Right lobe of liver (tissue), 6 donors: ENCODE data around the gene OSMR. TPM values are rescaled to one million over a fixed set of nuclear protein-coding genes. Genes with fewer than 3 reads are reported as not detected.

ENCODE experiments used
- ATAC-seq, 4 donors: fragments of 200-7000 bp; cut with Tn5 transposase; one replicate each; pipeline ENCODE4 v1.9.1; 2020; ENCODE audit warnings: mild to moderate bottlenecking in 4 of 4, moderate library complexity in 4 of 4
- DNase-seq, 3 donors: peaks; one replicate each; pipeline ENCODE4 v3.0.0-alpha.2; 2020
- H3K27ac ChIP-seq, 3 donors: fragments of 200-600 bp; one replicate each; pipeline ENCODE4 v1.8.0; 2022
- H3K27me3 ChIP-seq, 2 donors: fragments of 200-600 bp; one replicate each; pipeline ENCODE4 v1.8.0; 2022
- H3K36me3 ChIP-seq, 4 donors: fragments of 200-600 bp; sonication (generic) in 1 of 4; one replicate each; pipeline versions ENCODE4 v1.5.1 to v1.8.0; 2017 to 2022; ENCODE audit warnings: control low read depth in 1 of 4
- H3K4me1 ChIP-seq, 4 donors: fragments of 200-600 bp; sonication (generic) in 1 of 4; one replicate each; pipeline versions ENCODE4 v1.5.1 to v1.8.0; 2017 to 2022; ENCODE audit warnings: control low read depth in 1 of 4
- H3K4me3 ChIP-seq, 3 donors: fragments of 200-600 bp; one replicate each; pipeline ENCODE4 v1.8.0; 2022
- H3K9me3 ChIP-seq, 4 donors: fragments of 200-600 bp; sonication (generic) in 1 of 4; one replicate each; pipeline versions ENCODE4 v1.5.1 to v1.8.0; 2017 to 2022; ENCODE audit warnings: control low read depth in 1 of 4
- CTCF ChIP-seq, 4 donors: fragments of 200-600 bp in 3 of 4; fragments of 450-650 bp in 1 of 4; IDR thresholded peaks; one replicate each; pipeline versions ENCODE4 v1.5.1 to v1.8.0; 2016 to 2022; ENCODE audit warnings: antibody characterized with exemption in 4 of 4, mild to moderate bottlenecking in 2 of 4
- POLR2A ChIP-seq: fragments of 450-650 bp; IDR thresholded peaks from one replicate; pipeline ENCODE4 v1.6.1; 2017; ENCODE audit warnings: antibody characterized with exemption, mild to moderate bottlenecking
- WGBS: methylation state at CpG from one replicate; pipeline ENCODE4 v1.1.6; 2018; ENCODE audit warnings: low coverage, low lambda C conversion rate; ENCODE audit not compliant: insufficient coverage; ENCODE audit errors: missing lambda C conversion rate; 5-methylcytosine and 5-hydroxymethylcytosine counted together
- intact Hi-C, 2 donors: fragments of 100-400 bp; cut with DNase I; formaldehyde crosslinking; loops; one replicate each; pipeline versions ENCODE4 v1.11.2 to v1.14.1; 2022
- total RNA-seq, 6 experiments: library from RNA; depleted of rRNA in 2 of 6; stranded (reverse); fragments of >200 nt in 2 of 6; fragmentation: NEBNext Ultra II Directional in 3 of 6; extraction: Animal tissue kit (Norgen Biotek cat#: 25700) in 3 of 6; gene quantifications; one replicate each; pipeline versions ENCODE4 v1.1.0 to v1.2.4, GENCODE V29; 2016 to 2023
- donor health status: DM: no; HTN: yes; CAD: no.
- donor health status: DM: no; HTN: no; CAD: no.
- donor health status: DM: no; HTN: no; CAD: no.
- donor health status: DM: no; HTN: yes; CAD: no.
- donor health status: DM: no; HTN: yes; CAD: no.

The OSMR gene
- total RNA-seq, 6 experiments from 2014 or later: 3.9 to 44.8 (median 12.2) TPM

GRCh38 chr5:38832810-38833209, 13.0 kb upstream of the OSMR start:
- WGBS: 70% methylated on average over 4 of the region's 4 CpGs
- Histone ChIP-seq H3K36me3 (no peaks in the 10 kb centered on the region), H3K9me3 (no peaks in the 10 kb centered on the region), H3K4me3 (no peak overlapping the region), H3K27me3 (no peaks in the 10 kb centered on the region), H3K27ac (no peak overlapping the region), H3K4me1 (no peaks in the 10 kb centered on the region)
- DNase-seq: no peak
- intact Hi-C loops: no loop called here
- TF ChIP-seq CTCF (IDR thresholded peaks at IDR 0.05): no peak
- TF ChIP-seq POLR2A: no peak
- no peak for ATAC-seq

- Histone ChIP-seq H3K27ac (no peak overlapping the region), H3K36me3 (no peaks in the 10 kb centered on the region), H3K9me3 (no peaks in the 10 kb centered on the region), H3K27me3 (no peaks in the 10 kb centered on the region), H3K4me1 (no peaks in the 10 kb centered on the region), H3K4me3 (no peak overlapping the region)
- 15% methylated on average over 2 of the region's 2 CpGs for WGBS
- peak; percentile 40 to 69 (median 43) for ATAC-seq
- TF ChIP-seq POLR2A: no peak
- TF ChIP-seq CTCF (IDR thresholded peaks at IDR 0.05): no peak
- intact Hi-C loops: no loop called here
- no peak for DNase-seq
Measured at GRCh38 chr5:38835887-38836286, 9.9 kb upstream of the OSMR start.

GRCh38 chr5:38837416-38837815, 8.4 kb upstream of the OSMR start:
- Histone ChIP-seq H3K4me1 (no peaks in the 10 kb centered on the region), H3K9me3 (no peaks in the 10 kb centered on the region), H3K27ac (no peak overlapping the region), H3K4me3 (no peak overlapping the region), H3K27me3 (no peaks in the 10 kb centered on the region), H3K36me3 (no peaks in the 10 kb centered on the region)
- WGBS: 43% methylated on average over 2 of the region's 2 CpGs
- no peak for TF ChIP-seq POLR2A
- TF ChIP-seq CTCF (IDR thresholded peaks at IDR 0.05): no peak
- intact Hi-C loops: no loop called here
- no peak for DNase-seq
- ATAC-seq: no peak

GRCh38 chr5:38837932-38838331, 7.9 kb upstream of the OSMR start:
- Histone ChIP-seq H3K4me3 (no peak overlapping the region), H3K9me3 (no peaks in the 10 kb centered on the region), H3K27ac (no peak overlapping the region), H3K27me3 (no peaks in the 10 kb centered on the region), H3K4me1 (no peaks in the 10 kb centered on the region), H3K36me3 (no peaks in the 10 kb centered on the region)
- intact Hi-C loops: no loop called here
- DNase-seq (no peak), ATAC-seq (no peak)
- 56% methylated on average over 2 of the region's 2 CpGs for WGBS
- no peak for TF ChIP-seq CTCF (IDR thresholded peaks at IDR 0.05)
- no peak for TF ChIP-seq POLR2A

- no peak for DNase-seq
Measured at GRCh38 chr5:38843665-38844064, 2.1 kb upstream of the OSMR start.

More at GRCh38 chr5:38843665-38844064, 2.1 kb upstream of the OSMR start:
- H3K4me3 ChIP-seq: no peak overlapping the region
- H3K27ac ChIP-seq: no peak overlapping the region
- ATAC-seq: no peak
- WGBS: 60% methylated on average over 1 of the region's 1 CpG
- TF ChIP-seq CTCF (IDR thresholded peaks at IDR 0.05) (no peak), POLR2A (no peak)
- intact Hi-C loops: no loop called here
- no peaks in the 10 kb centered on the region for H3K27me3 ChIP-seq
- no peaks in the 10 kb centered on the region for H3K4me1 ChIP-seq
- H3K9me3 ChIP-seq: no peaks in the 10 kb centered on the region
- no peaks in the 10 kb centered on the region for H3K36me3 ChIP-seq
